Motor neuron (in vitro differentiated cells): ENCODE data around the gene WDR27. TPM values are rescaled to one million over a fixed set of nuclear protein-coding genes. Genes with fewer than 3 reads are reported as not detected.
"Not testable (repeated sequence)": the region's sequence is repeated elsewhere in the genome, so short reads cannot be mapped to it uniquely, and the experiment has no call there.

Experiments
- ATAC-seq, 8 experiments: fragments of 200-7000 bp; cut with Tn5 transposase; replicated peaks in 6 of 8; 2 replicates each; pipeline ENCODE4 v1.8.0; 2021; ENCODE audit warnings: mild to moderate bottlenecking in 8 of 8, moderate library complexity in 8 of 8
- H3K27ac ChIP-seq, 2 donors: fragments of 250-450 bp; sonication (Bioruptor Pico); 2 replicates each; pipeline ENCODE4 v1.9.0; 2021; ENCODE audit warnings: antibody characterized with exemption in 2 of 2, mild to moderate bottlenecking in 2 of 2, moderate library complexity in 1 of 2
- H3K4me1 ChIP-seq, 2 donors: fragments of 250-450 bp; sonication (Bioruptor Pico); replicated peaks in 1 of 2; 2 replicates each; pipeline ENCODE4 v1.6.1; 2021; ENCODE audit warnings: antibody characterized with exemption in 2 of 2, mild to moderate bottlenecking in 2 of 2, moderate library complexity in 1 of 2
- H3K4me3 ChIP-seq, 5 donors: fragments of 250-450 bp; sonication (Bioruptor Pico); 2 replicates each; pipeline ENCODE4 v1.9.0; 2021; ENCODE audit warnings: antibody characterized with exemption in 5 of 5, mild to moderate bottlenecking in 5 of 5, moderate library complexity in 4 of 5
- WGBS, 10 experiments: fragments of 450-650 bp; shearing (Covaris generic); methylation state at CpG; one replicate each; pipeline ENCODE4 v1.0.0; 2022; 5-methylcytosine and 5-hydroxymethylcytosine counted together
- in situ Hi-C, 9 experiments: fragments of 400-800 bp; cut with MboI; loops; one replicate each; pipeline ENCODE4 v1.15.0; 2021; ENCODE audit warnings: low sequenced_read_pairs in 9 of 9, low pct_unique_long_range_greater_than_20kb in 2 of 9; ENCODE audit not compliant: unreplicated experiment in 9 of 9
- total RNA-seq, 8 experiments: library from RNA; unstranded; fragments of 300-600 nt; gene quantifications; 2 replicates each; pipeline versions ENCODE4 v1.2.3 to v1.2.4, GENCODE V29; 2022

WDR27 gene
- total RNA-seq, 8 experiments from 2014 or later = 21.7 to 66.0 (median 32.7) TPM

- no peak for ATAC-seq
- 17 to 100% (median 83%) methylated on average over 1 of the region's 1 CpG; no CpG with 5 or more reads in 2 of the 10 experiments for WGBS, 10 experiments
- Histone ChIP-seq H3K4me1 (no peaks in the 10 kb centered on the region), H3K27ac (no peak overlapping the region), H3K4me3 (no peak overlapping the region)
- in situ Hi-C loops = no loop called here
These were observed 174.5 kb downstream of the WDR27 start for GRCh38 chr6:169527306-169527705.

DNA sequence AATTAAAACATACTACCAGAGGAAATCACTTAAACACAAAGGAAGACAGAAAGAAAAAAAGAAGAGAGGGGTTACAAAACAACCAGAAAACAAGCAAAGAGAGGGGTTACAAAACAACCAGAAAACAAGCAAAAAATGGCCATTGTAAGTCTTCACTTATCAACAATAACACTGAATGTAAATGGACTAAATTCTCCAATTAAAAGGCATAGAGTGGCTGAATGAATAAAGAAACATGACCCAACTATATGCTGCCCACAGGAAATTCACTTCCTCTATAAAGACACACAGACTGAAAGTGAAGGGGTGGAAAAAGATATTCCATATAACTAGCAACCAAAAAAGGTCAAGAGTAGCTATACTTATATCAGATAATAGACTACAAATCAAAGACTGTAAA, 180.0 kb downstream of the WDR27 start:
- H3K27ac ChIP-seq = no peak overlapping the region
- no peak for ATAC-seq
- H3K4me3 ChIP-seq = no peak overlapping the region
- in situ Hi-C loops = loop anchor here in 1 of 9 experiments (25.0 kb wide), 1 partner anchor 560 kb away; no protein-coding TSS in a partner anchor
- H3K4me1 ChIP-seq = no peaks in the 10 kb centered on the region

DNA sequence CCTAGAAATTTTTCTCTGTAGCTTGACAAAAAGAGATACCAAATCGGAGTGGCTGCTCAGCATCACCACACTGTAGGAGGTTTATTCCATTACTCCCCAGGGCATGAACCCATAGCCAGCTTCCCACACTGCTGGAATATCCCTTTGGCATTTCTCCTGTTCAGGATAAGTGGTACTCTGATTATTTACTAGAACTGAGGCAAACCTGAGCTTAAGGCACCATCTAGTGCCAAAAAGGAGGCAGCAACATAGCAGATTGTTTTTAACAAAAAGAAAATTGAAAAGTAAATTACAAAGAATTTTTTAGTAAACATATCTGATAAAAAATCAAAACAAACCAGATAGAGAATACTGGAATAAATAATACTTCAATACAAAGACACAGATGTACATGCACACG, 181.7 kb downstream of the WDR27 start:
- H3K4me1 ChIP-seq = no peaks in the 10 kb centered on the region
- WGBS, 10 experiments = 17 to 100% (median 79%) methylated on average over 1 to 2 of the region's 2 CpGs; no CpG with 5 or more reads in 1 of the 10 experiments
- no peak overlapping the region for H3K4me3 ChIP-seq
- no peak overlapping the region for H3K27ac ChIP-seq
- ATAC-seq = peak in 2 of 8 experiments; percentile 33 to 51
- in situ Hi-C loops = loop anchor here in 1 of 9 experiments (25.0 kb wide), 1 partner anchor 558 kb away; no protein-coding TSS in a partner anchor

GRCh38 chr6:169518451-169518850, 183.4 kb downstream of the WDR27 start:
- in situ Hi-C loops = loop anchor here in 1 of 9 experiments (25.0 kb wide), 1 partner anchor 556 kb away; no protein-coding TSS in a partner anchor
- H3K4me3 ChIP-seq = no peak overlapping the region
- ATAC-seq = peak in 5 of 8 experiments; percentile 38 to 82 (median 45)
- no peak overlapping the region for H3K27ac ChIP-seq
- no peaks in the 10 kb centered on the region for H3K4me1 ChIP-seq

DNA sequence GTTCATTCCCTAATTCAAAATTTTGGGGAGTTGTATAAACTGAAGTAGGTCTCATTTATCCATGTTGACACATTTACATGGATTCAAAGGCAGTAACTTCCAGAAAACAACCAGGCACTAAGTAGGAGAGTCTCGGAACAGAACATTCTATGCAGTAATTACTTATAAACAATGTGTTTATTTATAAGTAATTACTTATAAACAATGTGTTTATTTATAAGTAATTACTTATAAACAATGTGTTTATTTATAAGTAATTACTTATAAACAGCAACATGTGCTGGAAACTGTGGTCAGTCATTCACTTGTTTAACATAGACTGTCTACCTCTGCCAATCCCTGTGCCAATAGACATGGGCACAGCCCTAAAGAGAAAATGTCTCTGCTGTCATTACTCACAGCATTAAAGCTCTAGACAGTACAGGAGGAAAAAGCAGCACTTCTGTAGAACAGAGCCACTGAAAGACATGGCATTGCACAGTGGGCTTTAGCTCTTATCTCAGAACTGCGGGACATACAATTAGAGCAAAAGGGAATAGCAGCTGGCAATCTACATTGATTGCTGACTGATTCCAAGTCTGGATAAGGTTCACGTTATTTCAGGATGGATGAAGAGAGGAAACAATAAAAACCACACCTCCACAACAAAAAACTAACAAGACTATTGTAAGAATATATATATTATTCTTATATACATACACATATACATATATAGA, 188.2 kb downstream of the WDR27 start:
- Histone ChIP-seq H3K4me1 (no peaks in the 10 kb centered on the region), H3K27ac (no peak overlapping the region), H3K4me3 (no peak overlapping the region)
- in situ Hi-C loops = loop anchor here in 1 of 9 experiments (25.0 kb wide), 1 partner anchor 551 kb away; no protein-coding TSS in a partner anchor
- WGBS, 10 experiments = 68 to 100% (median 94%) methylated on average over 1 to 3 of the region's 3 CpGs
- ATAC-seq = no peak

DNA sequence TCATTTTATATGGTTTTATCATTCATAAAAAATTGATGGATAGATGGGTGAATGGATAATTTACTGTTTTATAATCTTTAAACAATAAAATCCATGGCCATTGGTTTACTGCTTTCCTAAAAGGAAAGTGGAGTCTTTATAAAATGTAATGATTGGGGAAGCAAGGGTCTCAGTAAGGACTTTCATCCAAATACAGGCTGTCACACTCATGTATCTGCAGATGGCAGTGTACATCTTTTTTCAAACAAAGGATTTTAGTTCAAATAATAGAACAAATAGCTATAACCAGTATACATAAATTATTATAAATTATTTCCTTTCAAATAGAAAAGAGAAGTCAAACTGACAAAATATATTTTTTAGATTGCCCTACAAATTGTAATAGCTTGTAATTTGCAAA, 190.0 kb downstream of the WDR27 start:
- not testable (repeated sequence) for H3K27ac ChIP-seq, H3K4me3 ChIP-seq, H3K4me1 ChIP-seq, ATAC-seq
- in situ Hi-C loops = loop anchor here in 1 of 9 experiments (25.0 kb wide), 1 partner anchor 549 kb away; no protein-coding TSS in a partner anchor

DNA sequence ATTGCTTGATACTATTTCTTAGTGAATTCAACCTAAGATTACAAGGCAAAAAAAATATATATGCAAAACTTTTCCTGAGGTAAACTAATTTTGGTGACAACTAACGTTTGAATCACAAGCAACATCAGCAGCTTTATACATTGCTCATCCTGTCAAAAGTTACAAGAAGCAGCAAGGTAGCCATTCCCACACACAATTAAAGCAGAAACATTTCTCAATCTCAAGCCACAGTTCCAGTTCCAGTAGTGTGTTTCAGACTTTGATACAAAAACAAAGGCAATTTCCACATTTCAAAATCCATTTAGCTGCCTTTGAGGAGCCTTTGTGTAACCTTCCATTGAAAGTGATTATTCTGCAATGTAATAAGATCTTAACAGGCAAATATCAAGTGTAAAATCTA, 191.0 kb downstream of the WDR27 start:
- H3K4me1 ChIP-seq = no peaks in the 10 kb centered on the region
- ATAC-seq = no peak
- H3K4me3 ChIP-seq = no peak overlapping the region
- H3K27ac ChIP-seq = no peak overlapping the region
- in situ Hi-C loops = loop anchor here in 1 of 9 experiments (25.0 kb wide), 1 partner anchor 549 kb away; no protein-coding TSS in a partner anchor
- 31 to 100% (median 85%) methylated on average over 1 of the region's 1 CpG; no CpG with 5 or more reads in 1 of the 10 experiments for WGBS, 10 experiments

DNA sequence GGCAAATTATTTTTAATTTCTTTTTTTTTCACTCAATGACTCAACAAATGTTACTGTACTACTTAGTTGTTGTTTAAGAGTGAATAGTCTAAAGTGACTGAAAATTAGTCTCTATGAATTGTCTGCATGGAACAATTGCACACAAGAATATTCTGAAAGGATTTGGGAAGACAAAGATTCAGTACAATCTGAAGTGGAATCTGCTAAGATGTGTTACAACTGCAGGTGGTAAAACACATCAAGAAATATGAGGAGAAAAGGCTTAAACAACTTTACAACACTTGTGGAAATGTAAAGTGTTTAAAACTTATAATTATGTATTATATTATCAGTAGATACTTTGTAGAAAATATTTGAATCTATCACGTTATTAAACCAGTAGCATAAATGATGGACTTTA, 193.4 kb downstream of the WDR27 start:
- in situ Hi-C loops = loop anchor here in 1 of 9 experiments (25.0 kb wide), 1 partner anchor 546 kb away; no protein-coding TSS in a partner anchor
- no peak overlapping the region for H3K4me3 ChIP-seq
- WGBS, 10 experiments = 78 to 100% (median 92%) methylated on average over 1 of the region's 1 CpG; no CpG with 5 or more reads in 4 of the 10 experiments
- no peak overlapping the region for H3K27ac ChIP-seq
- ATAC-seq = no peak
- H3K4me1 ChIP-seq = no peaks in the 10 kb centered on the region

DNA sequence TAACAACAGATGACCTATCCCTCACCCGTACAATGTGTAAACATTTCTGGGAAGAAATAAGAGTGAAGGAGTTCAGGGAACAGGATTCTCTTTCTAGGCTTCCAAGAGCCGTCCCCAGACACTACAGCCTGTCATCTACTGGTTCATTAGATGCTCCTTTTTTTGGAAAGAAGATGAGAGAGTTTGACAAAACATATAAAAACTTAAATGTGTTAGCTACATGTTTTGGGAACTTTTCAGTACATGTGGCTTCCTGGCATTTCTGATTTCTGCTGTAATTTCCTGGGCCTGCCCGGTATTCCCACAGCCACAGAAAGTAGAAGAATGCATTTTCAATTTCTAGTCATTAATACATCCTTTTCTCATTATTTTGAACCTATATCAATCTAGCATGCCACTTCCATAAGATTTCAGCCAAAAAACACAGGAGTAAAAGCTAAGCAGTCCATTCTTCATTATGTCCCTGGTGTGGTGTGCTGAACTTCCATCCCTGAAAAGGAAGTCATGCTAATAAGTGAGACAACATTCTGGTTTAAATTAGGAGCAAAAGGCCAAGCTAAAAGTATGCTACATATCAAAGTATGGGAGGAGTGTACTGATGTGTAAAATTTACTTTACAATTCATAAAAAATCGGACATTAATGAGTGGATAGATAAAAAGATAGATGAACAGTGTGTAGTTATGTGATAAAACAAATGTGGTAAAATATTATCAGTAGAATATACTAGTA, 198.2 kb downstream of the WDR27 start:
- in situ Hi-C loops = loop anchor here in 1 of 9 experiments (25.0 kb wide), 1 partner anchor 541 kb away; no protein-coding TSS in a partner anchor
- peak in 2 of 8 experiments; percentile 58 to 92 for ATAC-seq
- WGBS, 10 experiments = 12 to 100% (median 78%) methylated on average over 1 to 4 of the region's 4 CpGs
- no peak overlapping the region for H3K4me3 ChIP-seq
- no peaks in the 10 kb centered on the region for H3K4me1 ChIP-seq
- H3K27ac ChIP-seq = no peak overlapping the region

DNA sequence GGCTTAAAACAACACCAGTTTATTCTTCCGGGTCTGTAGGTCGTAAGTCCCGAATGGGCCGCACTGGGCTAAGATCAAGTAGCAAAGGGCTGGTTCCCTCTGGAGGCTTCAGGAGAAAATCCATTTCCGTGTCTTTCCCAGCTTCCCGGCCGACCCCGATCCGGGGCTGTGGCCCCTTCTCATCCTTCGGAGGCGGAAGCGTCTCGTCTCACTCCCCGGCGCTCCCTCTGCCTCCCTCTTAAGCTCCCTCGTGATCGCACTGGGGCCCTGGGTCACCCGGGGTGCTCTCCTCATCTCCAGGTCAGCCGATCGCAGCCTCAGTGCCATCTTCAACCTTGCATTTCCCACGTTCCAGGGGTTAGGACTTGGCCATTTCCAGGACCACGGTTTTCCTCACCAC, 199.4 kb downstream of the WDR27 start:
- H3K4me1 ChIP-seq = no peaks in the 10 kb centered on the region
- no peak for ATAC-seq
- WGBS, 10 experiments = 80 to 100% (median 93%) methylated on average over 3 to 12 of the region's 22 CpGs; no CpG with 5 or more reads in 3 of the 10 experiments
- no peak overlapping the region for H3K4me3 ChIP-seq
- H3K27ac ChIP-seq = no peak overlapping the region
- in situ Hi-C loops = loop anchor here in 1 of 9 experiments (25.0 kb wide), 1 partner anchor 540 kb away; no protein-coding TSS in a partner anchor

GRCh38 chr6:169501777-169502313, 200.0 kb downstream of the WDR27 start:
- Histone ChIP-seq H3K4me3 (no peak overlapping the region), H3K4me1 (no peaks in the 10 kb centered on the region), H3K27ac (no peak overlapping the region)
- ATAC-seq = no peak
- in situ Hi-C loops = loop anchor here in 1 of 9 experiments (25.0 kb wide), 1 partner anchor 540 kb away; no protein-coding TSS in a partner anchor
- 93 to 100% (median 96%) methylated on average over 4 to 13 of the region's 32 CpGs; no CpG with 5 or more reads in 5 of the 10 experiments for WGBS, 10 experiments

DNA sequence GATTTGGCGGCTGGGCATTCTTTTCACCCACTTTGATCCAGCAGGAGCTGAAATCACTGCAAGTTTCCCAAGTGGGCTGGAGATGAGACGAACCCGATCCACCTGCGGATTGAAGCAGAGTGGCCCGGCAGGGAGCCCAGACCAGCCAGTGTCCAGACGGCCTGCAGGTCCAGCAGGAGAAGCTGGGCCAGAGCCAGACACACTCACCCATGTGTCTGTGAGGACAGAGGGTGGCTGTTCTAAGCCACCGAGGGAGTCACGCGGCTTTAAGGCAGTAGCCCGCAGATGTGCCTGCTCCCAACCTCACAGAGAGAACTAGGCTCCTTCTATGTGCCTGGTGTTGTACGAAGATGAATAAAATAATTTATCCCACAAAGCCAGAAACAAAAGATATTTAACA, 200.7 kb downstream of the WDR27 start:
- peak in 1 of 8 experiments; percentile 37 for ATAC-seq
- H3K4me1 ChIP-seq = no peaks in the 10 kb centered on the region
- WGBS, 10 experiments = 20 to 100% (median 95%) methylated on average over 1 to 2 of the region's 11 CpGs; no CpG with 5 or more reads in 6 of the 10 experiments

More for the DNA sequence above, 200.7 kb downstream of the WDR27 start:
- in situ Hi-C loops = loop anchor here in 1 of 9 experiments (25.0 kb wide), 1 partner anchor 539 kb away; no protein-coding TSS in a partner anchor
- H3K4me3 ChIP-seq = no peak overlapping the region
- no peak overlapping the region for H3K27ac ChIP-seq
